Left ventricle myocardium inferior (tissue), 1 donor: ENCODE results near the gene TMEM212. TPM values are rescaled to one million over a fixed set of nuclear protein-coding genes. Genes with fewer than 3 reads are reported as not detected.

Experiments
- DNase-seq: peaks from one replicate; pipeline ENCODE4 v3.0.0-alpha.2; 2020
- H3K27ac ChIP-seq: fragments of 200-600 bp; replicated peaks from 2 replicates; pipeline ENCODE4 v1.8.0; 2021
- H3K27me3 ChIP-seq: fragments of 200-600 bp; 2 replicates; pipeline ENCODE4 v1.8.0; 2021; ENCODE audit warnings: low read depth
- H3K36me3 ChIP-seq: fragments of 200-600 bp; 2 replicates; pipeline ENCODE4 v1.8.0; 2021
- H3K4me1 ChIP-seq: fragments of 200-600 bp; 2 replicates; pipeline ENCODE4 v1.8.0; 2021
- H3K4me3 ChIP-seq: fragments of 200-600 bp; 2 replicates; pipeline ENCODE4 v1.8.0; 2021; ENCODE audit warnings: mild to moderate bottlenecking, moderate library complexity
- H3K9me3 ChIP-seq: fragments of 200-600 bp; replicated peaks from 2 replicates; pipeline ENCODE4 v1.8.0; 2021
- CTCF ChIP-seq: fragments of 200-600 bp; IDR thresholded peaks from 2 replicates; pipeline ENCODE4 v1.8.0; 2021; ENCODE audit warnings: antibody characterized with exemption, mild to moderate bottlenecking, borderline replicate concordance
- intact Hi-C: fragments of 100-400 bp; cut with micrococcal nuclease; formaldehyde crosslinking; loops from one replicate; pipeline ENCODE4 v1.11.0; 2022
- total RNA-seq: library from RNA; stranded (reverse); fragmentation: NEBNext Ultra II Directional; extraction: Animal tissue kit (Norgen Biotek cat#: 25700); gene quantifications from one replicate; pipeline ENCODE4 v1.2.1, GENCODE V29; 2021
- donor health status: DM: no; HTN: yes; CAD: no; lungs with severe emphysema.

Gene TMEM212
- total RNA-seq, 1 donor from 2014 or later: not detected

GRCh38 chr3:171821778-171822358, 21.3 kb upstream of the TMEM212 start:
- DNase-seq: no peak
- Histone ChIP-seq H3K27me3 (no peaks in the 10 kb centered on the region), H3K27ac (no peak overlapping the region), H3K36me3 (no peaks in the 10 kb centered on the region), H3K9me3 (no peaks in the 10 kb centered on the region), H3K4me3 (no peak overlapping the region), H3K4me1 (peaks cover 15% of the 10 kb centered on the region)
- TF ChIP-seq CTCF: no peak
- intact Hi-C loops: no loop called here

GRCh38 chr3:171822431-171823106, 20.6 kb upstream of the TMEM212 start:
- Histone ChIP-seq H3K36me3 (no peaks in the 10 kb centered on the region), H3K4me1 (peaks cover 15% of the 10 kb centered on the region), H3K27ac (no peak overlapping the region), H3K27me3 (no peaks in the 10 kb centered on the region), H3K9me3 (no peaks in the 10 kb centered on the region), H3K4me3 (no peak overlapping the region)
- TF ChIP-seq CTCF: no peak
- no peak for DNase-seq
- intact Hi-C loops: no loop called here

- intact Hi-C loops: no loop called here
- H3K27ac ChIP-seq: peak overlapping the region; percentile 71
Measured at GRCh38 chr3:171824116-171824515, 19.0 kb upstream of the TMEM212 start.

GRCh38 chr3:171824824-171825221, 18.3 kb upstream of the TMEM212 start:
- Histone ChIP-seq H3K27ac (peak overlapping the region; percentile 71), H3K9me3 (no peaks in the 10 kb centered on the region), H3K4me1 (peaks cover 29% of the 10 kb centered on the region), H3K36me3 (no peaks in the 10 kb centered on the region), H3K4me3 (no peak overlapping the region), H3K27me3 (no peaks in the 10 kb centered on the region)
- no peak for DNase-seq
- no peak for TF ChIP-seq CTCF
- intact Hi-C loops: no loop called here

More at GRCh38 chr3:171824116-171824515, 19.0 kb upstream of the TMEM212 start:
- no peak for DNase-seq
- Histone ChIP-seq H3K36me3 (no peaks in the 10 kb centered on the region), H3K9me3 (no peaks in the 10 kb centered on the region), H3K4me1 (peaks cover 22% of the 10 kb centered on the region), H3K4me3 (no peak overlapping the region), H3K27me3 (no peaks in the 10 kb centered on the region)
- TF ChIP-seq CTCF: no peak

GRCh38 chr3:171825222-171825828, 17.8 kb upstream of the TMEM212 start:
- no peaks in the 10 kb centered on the region for H3K36me3 ChIP-seq
- H3K27me3 ChIP-seq: no peaks in the 10 kb centered on the region
- H3K27ac ChIP-seq: peak overlapping the region; percentile 71
- TF ChIP-seq CTCF: no peak
- H3K4me1 ChIP-seq: peaks cover 34% of the 10 kb centered on the region
- no peaks in the 10 kb centered on the region for H3K9me3 ChIP-seq
- DNase-seq: no peak
- H3K4me3 ChIP-seq: no peak overlapping the region
- intact Hi-C loops: no loop called here
